Iris pigment epithelial cell (primary cell): ENCODE results near the gene MYRIP.
"Not testable (repeated sequence)": the region's sequence is repeated elsewhere in the genome, so short reads cannot be mapped to it uniquely, and the experiment has no call there.

Source experiments
- DNase-seq: peaks from one replicate; pipeline ENCODE4 v3.0.0-alpha.2; 2011; ENCODE audit warnings: low read depth

MYRIP gene

DNA sequence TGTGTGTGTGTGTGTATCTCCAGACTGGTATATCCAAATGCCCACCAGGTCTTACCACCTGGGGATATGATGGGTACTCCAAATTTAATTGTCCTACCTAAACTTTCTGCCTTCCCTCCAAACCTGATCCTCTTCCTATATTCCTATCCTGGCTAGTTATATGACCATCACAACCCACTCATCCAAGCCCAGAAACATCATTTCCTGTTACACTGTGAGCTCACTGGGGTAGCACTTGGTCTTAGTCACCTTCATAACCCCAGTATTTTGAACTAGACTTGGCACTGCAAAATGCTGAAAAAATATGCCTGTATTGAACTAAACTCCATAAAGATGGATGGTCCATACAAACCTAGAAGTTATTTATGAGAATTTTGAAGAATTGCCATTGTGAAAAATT is 321.3 kb downstream of the MYRIP start:
- no peak for DNase-seq

DNA sequence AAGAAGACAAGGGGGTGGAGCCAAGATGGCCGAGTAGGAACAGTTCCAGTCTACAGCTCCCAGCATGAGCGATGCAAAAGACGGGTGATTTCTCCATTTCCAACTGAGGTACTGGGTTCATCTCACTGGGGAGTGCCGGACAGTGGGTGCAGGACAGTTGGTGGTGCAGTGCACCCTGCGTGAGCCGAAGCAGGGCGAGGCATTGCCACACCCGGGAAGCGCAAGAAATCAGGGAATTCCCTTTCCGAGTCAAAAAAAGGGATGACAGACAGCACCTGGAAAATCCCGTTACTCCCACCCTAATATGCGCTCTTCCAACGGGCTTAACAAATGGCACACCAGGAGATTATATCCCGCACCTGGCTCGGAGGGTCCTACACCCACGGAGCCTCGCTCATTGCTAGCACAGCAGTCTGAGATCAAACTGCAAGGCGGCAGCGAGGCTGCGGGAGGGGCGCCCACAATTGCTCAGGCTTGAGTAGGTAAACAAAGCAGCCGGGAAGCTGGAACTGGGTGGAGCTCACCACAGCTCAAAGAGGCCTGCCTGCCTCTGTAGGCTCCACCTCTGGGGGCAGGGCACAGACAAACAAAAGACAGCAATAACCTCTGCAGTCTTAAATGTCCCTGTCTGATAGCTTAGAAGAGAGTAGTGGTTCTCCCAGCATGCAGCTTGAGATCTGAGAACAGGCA is 324.6 kb downstream of the MYRIP start:
- DNase-seq: not testable (repeated sequence)

DNA sequence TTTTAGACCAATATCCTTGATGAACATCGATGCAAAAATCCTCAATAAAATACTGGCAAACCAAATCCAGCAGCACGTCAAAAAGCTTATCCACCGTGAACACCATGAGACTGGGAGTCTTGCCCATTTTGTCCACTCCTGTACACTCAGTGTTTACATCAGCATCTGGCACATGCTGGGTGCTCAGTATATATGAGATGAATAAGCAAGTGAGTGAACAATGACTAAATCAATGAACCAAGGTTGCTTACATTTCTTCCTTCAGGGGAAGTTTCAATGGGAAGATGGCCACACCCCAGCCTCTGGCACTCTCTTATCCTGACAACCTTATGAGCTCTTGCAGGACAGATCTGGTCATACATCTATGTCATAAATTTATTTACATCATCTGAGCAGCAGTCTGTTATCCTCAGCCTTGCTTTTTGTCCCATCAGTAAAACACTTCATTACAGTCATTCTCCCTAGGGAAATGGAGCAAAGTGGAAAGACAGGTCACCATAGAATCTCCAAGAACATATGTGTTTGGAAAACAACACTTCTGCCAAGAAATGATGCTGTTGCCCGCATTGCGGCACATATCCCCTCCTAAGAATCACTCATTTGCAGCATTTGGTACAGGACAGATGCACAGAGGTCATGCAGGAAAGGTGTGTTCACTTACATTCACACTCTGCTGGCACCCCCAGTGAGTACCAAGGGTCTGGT is 328.3 kb downstream of the MYRIP start:
- DNase-seq: peak; percentile 30

DNA sequence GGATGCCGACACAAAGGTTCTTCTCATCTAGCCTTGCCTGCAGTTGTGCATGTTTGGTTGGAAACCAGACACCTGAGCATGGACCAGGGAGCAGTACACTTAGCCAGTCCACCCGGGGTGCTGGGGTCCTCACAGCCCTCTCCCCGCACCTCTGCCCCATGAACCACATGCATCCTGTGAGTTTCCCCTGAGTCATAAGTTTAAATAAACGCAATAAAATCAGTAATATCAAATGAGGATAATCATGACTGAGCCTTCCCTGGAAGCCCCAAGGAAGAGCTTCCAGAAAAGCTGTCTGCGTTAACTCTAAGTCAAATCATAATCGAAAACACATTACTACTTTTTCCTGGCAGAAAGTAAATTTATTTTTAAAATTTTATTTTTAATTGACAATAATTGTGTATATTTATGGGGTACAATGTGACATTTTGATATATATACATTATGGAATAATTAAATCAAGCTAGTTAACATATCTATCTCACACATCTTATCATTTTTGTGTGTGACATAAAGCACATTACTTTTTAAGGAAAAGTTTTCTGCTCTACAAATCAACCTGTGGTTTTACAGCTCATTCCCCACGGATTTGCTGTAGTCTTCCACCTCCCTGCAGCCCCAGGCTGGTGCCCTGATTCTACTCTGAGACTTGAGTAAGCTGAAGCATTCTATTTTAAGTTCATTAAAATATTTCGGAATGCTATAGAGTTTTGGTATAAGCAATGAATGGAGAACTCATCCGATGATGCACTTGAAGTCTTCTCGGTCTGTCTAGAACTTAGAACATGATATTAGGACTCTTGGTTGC is 334.1 kb downstream of the MYRIP start:
- no peak for DNase-seq

DNA sequence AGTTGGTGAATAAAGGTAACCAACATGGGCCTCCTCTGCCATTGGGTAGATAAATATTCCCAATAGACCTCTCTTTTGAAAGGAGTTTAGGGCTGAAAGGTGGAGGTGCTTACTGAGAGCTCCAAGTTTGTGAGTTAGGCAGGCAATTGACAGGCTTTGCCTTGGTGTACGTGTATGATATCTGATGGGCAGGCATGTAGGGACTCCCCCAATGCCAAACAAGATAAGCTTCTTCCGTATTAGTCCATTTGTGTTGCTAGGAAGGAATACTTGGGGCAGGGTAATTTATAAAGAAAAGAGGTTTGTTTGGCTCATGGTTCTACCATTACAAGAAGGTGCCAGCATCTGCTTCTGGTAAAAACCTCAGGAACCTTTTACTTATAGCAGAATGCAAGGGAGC is 339.4 kb downstream of the MYRIP start:
- DNase-seq: no peak

DNA sequence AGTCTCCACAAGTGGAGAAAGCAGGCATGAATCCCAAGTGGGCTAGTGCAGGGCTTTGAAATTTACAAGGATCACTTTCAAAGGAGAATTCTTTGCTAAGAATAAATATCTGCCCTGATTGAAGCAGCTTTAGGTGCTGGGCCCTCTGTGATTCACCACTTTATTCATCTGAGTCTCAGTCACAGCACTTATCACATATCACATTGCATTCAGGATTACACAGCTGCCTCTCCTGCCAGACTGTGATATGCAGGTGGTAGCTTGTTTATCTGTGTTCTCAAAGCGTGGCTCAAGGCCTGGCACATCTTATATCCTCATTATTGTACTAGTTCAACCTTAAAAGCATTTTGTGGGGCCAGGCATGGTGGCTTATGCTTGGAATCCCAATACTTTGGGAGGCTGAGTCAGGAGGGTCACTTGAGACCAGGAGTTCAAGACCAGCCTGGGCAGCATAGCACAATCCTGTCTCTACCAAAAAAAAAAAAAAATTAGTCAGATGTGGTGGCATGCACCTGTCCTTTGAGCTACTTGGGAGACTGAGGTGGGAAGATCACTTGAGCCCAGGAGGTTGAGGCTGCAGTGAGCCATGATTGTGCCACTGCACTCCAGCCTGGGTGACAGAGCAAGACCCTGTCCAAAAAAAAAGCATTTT is 343.2 kb downstream of the MYRIP start:
- no peak for DNase-seq

DNA sequence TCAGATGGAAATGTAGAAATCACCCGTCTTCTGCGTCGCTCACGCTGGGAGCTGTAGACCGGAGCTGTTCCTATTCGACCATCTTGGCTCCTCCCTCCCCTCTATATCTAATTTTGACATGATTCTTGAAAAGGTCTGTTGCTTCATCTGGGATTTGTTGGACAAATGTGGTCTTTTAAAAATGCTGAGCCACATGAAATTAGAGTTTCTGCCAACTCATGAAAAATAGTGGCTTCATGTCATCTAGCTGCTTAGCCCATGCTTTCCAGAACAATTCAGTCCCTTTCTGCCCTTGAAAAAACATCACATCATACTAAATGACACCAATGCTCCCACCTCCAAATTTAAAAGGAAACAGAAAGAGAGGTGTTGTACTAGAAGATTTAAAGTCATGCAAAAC is 351.5 kb downstream of the MYRIP start:
- no peak for DNase-seq

DNA sequence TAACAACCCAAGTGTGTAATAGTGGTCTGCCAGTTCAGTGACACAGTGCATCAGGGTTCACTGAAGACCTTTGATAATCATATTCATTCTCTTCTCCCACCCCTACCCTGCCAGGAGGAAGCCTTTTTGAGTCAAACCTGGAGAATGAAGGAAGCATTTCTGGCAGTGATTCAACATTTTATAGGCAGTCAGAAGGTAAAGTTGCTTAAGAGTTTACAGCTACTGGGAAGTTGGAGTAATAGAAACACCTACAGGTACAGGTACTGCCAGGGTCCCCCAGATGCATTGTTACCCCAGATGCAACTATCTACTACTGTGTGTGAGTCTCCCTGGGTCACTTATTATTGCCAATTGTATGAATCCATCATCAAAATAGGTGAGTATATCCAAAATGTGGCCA is 353.2 kb downstream of the MYRIP start:
- no peak for DNase-seq

DNA sequence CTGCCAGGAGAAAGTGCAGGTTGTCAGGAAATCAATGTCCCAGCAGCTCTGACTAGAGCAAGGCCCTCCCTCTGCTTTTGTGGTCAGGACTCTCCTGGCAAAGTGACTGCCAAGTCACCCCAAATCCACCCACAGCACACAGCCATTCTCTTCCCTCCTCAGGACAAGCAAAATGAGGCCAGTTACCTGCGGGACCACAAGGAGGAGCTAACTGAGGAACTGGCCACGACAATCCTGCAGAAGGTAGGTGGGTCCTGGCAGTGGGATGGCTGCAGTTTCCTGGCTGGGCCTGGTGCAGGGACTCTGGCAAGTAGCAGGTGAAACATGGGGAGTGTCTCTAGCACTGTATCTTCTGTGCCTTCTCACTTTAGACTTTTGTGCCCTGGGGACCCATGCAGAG is 357.6 kb downstream of the MYRIP start:
- no peak for DNase-seq

DNA sequence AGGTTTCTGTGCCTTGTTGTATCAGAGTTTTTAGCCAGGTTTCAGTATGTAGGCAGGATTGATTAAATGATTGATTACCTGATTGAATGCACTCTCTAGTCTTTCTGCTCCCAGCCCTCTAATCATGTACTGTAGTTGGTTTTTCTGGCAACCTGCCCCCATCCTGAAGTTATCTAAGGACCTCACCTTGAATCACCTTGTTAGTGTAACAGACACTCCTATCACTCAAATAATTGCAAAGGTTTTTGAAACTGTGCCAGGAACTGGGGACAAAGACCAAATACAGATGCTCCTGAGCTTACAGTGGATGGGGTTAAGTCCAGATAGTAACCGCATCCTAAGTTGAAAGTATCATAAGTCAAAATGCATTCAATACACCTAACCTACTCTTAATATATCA is 358.5 kb downstream of the MYRIP start:
- DNase-seq: no peak

DNA sequence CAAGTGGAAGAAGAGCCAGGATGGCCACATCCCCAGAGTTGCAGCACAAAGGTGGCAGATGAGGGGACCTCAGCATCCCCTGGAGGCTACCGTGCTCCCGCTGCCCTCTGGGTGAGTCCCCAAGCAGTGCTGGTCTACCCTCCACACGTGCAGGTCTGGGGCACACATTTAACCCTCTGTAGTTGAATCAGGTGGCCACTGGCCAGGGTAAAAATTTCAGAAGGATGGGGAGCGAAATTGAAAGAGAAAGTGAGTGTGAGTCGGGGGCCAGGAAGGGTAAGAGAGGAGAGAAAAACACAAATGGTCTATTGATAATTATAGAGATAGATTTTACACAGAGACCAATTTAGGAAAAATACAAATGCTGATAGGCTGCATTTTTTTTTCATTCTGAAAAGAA is 360.6 kb downstream of the MYRIP start:
- DNase-seq: no peak

DNA sequence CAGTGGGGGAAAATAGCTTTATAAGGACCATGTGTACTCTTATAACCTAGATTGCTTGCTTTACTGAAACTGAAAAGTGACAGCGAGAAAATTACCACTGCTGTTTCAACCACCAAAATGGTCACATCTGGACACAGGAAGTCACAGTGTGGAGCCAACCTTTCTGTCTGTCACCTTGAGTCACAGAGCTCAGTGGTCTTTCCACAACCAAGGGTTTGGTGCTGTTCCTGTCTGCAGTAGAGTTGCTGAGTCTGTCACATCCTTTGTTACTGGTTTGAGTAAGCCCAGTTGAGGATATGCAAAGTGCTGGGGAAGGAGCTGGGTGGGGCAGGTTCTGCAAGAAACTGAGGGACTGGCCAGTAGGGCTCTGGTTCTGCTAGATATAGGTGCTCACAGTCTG is 361.0 kb downstream of the MYRIP start:
- DNase-seq: no peak

DNA sequence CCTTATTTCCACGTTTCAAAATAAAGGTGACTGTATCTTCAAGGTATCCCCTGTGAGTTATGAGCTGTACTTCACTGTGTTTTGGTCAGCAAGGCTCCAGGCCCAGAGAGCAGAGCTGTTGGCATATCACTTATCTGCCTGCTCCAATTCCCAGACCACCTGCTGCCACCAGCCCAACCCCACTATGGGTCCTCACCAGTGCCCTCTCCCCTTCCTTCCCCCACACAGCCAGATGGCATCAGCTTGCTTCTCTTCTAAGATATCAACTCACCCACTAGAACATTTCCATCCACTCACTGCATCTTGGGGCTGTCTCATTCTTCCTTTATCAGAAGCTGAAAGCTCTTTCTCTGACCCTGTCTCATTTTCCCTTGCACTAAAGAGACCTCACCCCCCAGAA is 363.2 kb downstream of the MYRIP start:
- no peak for DNase-seq

DNA sequence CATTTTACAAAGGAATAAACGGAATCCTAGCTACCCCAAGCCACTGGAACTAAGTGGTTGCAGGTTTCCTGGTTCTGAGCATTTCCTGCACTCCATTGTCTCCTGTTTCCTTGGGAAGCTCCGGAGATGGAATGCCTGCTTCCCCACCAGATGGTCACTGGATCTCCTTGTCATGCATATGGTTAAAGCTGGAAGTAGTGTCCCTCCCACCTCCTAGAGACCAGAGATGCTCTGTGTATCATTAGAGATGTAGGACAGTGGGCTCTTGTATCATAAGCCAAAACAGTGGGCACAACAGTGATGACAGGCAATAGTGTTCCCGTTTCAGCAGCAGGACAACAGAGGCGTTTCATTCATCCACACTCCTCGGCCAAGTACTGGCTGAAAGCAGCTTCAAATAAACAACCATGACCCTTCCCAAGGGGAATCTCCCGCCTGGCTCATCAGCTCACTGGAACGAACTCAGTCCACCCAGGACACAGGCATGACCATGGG is 363.9 kb downstream of the MYRIP start:
- no peak for DNase-seq

DNA sequence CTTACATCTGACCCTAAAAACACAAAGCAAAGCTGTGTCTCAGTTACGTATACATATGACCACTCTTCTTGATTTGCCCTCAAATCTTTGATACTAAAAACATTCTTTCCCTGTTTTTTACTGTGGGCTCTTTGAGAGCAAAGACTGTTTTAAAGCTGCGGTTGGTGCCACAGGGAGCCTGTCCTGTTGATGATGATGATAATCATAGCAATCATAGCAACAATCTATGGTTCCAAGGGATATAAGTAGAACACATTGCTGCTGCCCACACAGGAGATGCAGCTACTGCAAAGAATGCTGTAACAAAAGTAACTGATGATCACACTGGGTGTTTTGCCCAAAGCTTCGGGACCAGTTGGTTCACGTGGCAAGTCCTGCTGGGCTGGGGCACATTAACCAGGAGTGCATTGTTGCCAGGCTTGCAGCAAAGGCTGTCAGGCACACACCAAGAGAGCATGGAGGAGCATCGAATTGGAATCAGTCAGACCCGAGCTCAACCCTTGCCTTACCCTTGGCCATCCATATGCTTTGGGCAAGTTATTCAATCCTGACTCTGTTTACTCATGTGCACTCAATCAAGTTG is 368.7 kb downstream of the MYRIP start:
- DNase-seq: no peak

DNA sequence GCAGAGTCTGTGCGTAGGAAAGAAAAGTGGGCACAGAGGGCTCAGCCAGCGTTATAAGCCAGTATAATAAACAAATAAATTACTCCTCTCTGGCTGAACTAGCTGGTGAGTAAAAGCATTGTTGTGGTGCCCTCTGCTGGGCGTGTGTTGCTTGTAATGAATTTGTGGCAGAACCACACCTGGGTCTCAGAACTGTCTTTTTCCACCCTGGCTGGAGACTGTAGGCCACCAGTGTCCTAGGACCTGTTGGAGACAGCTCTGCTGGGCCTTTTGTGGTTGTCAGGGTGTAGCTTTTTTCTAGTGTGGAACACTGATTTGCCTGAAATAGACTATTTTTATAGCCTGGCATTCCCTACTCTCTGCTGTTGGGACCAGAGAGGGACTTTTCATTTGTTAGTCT is 369.6 kb downstream of the MYRIP start:
- peak; percentile 68 for DNase-seq

DNA sequence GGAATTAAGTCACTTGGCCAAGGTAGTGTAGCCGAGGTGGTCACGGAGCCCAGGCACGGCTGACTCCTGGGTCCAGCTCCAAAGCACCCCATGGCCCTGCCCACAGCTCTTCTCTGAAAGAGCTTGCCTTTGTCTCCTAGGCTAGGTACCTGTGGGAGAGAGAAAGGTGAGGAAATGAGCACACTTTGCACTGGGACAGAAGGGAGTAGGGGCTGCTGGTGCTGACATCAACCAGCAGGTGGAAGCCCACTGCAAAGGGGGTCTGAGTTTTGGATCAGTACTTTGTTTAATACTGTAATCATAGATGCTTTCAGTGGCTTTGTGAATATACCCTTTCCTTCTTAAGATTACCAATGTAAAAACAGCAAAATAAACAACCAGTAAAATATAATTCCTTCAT is 371.8 kb downstream of the MYRIP start:
- no peak for DNase-seq

DNA sequence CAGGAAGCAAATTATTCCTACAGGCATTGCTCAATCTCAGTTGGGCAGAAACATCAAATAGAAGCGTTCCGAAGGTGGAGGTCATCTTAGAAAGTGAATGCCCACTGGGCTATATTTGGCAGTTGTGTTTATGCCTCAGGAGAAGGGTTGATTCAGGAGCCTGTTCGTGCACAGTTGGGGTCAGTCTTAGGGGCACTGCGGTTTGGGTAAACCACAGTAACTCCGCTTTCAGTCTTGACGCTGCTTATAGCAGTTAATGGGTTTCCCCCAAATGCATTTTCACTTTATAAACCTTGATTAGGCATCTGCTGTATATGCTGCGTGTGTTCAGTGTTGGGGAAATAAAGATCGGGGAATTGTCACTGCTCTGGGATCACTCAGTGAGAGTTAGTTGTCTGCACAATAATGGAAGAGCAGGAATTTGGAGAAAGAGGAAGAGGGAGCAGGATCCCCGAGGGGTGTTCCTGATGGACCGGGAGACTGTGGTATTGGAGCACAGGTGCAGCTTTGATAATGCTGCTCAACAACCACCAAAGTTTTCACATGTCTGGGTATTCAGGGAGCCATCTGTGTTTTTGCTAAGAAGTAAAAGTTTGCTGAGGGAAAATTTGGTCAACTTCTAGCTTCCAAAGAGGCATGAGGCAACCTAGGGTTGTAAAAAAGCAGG is 375.8 kb downstream of the MYRIP start:
- no peak for DNase-seq

DNA sequence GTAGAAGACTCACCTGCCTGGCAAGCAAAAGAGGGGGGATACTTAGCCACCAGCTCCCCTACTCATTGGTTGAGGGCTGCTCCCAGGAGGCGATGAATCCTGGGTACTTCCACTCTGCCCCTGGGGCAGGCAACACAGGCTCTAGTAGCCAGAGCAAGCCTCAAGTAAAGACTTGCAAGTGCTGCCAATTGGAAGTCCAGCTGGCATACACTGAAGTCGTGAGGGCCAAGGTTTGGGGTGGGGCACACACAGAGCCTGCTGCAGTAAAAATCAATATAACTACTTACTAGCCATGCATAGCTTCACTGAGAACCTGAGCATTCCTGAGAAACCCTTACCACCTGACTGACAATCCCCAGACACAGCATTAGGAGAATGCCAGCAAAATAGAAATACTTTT is 377.1 kb downstream of the MYRIP start:
- no peak for DNase-seq

DNA sequence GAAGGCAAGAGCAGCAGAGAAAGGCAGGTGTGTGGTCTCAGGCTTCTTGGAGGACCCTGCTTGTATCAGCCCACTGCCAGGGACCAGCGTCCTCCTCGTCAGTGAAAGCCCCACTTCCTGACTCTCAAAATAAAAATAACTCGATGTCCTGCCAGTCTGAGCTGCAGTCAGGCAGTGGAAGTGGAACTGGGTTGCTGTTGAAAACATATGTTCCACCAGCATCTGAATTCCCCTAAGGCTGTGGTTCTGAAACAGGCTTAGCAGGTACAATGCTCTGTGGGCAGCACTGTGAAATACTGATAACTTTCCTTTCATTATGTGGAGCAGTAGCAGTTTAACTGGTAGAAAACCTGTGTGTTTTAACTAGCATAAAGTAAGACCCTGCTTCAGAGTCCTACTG is 378.5 kb downstream of the MYRIP start:
- DNase-seq: no peak

DNA sequence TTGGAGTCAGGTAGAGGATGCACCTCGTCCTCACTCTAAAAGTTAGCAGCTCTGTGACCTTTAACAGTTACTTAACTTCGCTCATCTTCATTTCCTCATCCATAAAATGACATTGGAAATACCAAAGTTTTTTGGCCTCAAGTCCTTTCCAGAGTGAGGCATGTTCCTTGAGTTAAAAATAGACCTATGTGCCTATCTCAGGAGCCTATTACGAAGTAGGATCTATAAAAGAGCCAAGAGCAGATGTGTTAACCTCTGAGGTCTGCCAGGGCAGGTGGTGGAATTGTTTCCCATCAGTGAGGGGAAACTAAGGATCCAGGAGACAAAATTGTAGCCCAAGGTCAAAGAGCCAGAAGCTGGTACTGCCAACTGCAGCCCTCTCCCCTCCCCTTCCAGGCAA is 379.7 kb downstream of the MYRIP start:
- DNase-seq: no peak

DNA sequence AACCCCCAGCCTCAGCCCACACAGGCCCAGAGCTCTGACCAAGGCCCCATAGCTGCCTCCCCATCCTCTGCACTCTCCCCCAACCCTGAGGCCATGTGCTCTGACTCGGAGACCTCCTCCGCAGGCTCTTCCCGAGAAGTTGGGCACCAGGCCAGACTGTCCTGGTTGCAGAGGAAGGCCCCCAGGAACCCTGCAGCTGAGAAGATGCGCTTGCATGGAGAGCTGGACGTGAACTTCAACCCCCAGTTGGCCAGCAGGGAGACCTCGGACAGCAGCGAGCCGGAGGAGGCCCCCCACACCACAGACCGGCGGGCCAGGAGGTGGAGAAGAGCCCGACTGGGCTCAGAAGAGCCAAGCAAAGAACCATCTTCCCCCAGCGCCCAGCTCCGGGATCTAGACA is 380.6 kb downstream of the MYRIP start:
- no peak for DNase-seq
